Activated T-cell treated with anti-CD3 and anti-CD28 coated beads, Interleukin-2, amount 50 U/mL, for 4 hours (primary cell): ENCODE results near the gene GPR78. TPM values are rescaled to one million over a fixed set of nuclear protein-coding genes. Genes with fewer than 3 reads are reported as not detected.

Experiments
- ATAC-seq, 2 donors: fragments of 200-7000 bp; cut with Tn5 transposase; one replicate each; pipeline ENCODE4 v1.10.0; 2021
- DNase-seq: peaks from one replicate; pipeline ENCODE4 v3.0.0-alpha.2; 2020
- H3K27me3 Mint-ChIP-seq: one replicate; pipeline ENCODE4 v1.8.0; 2021; ENCODE audit warnings: low read depth, mixed read lengths
- H3K36me3 Mint-ChIP-seq: one replicate; pipeline ENCODE4 v1.8.0; 2022; ENCODE audit warnings: mixed read lengths; ENCODE audit not compliant: insufficient read depth
- H3K4me1 Mint-ChIP-seq: one replicate; pipeline ENCODE4 v1.8.0; 2021; ENCODE audit warnings: low read depth, mixed read lengths
- H3K4me3 Mint-ChIP-seq: one replicate; pipeline ENCODE4 v1.8.0; 2021; ENCODE audit warnings: mild to moderate bottlenecking, moderate library complexity, mixed read lengths
- H3K9me3 Mint-ChIP-seq: one replicate; pipeline ENCODE4 v1.8.0; 2021; ENCODE audit warnings: mixed read lengths
- total RNA-seq, 3 donors: library from RNA; stranded (reverse); gene quantifications; one replicate each; pipeline ENCODE4 v1.2.1, GENCODE V29; 2021

GPR78 gene
- total RNA-seq, 3 donors from 2014 or later = not detected

- H3K4me3 Mint-ChIP-seq = no peak overlapping the region
- ATAC-seq (no peak), DNase-seq (no peak)
- H3K36me3 Mint-ChIP-seq = no peaks in the 10 kb centered on the region
- H3K4me1 Mint-ChIP-seq = no peaks in the 10 kb centered on the region
- H3K9me3 Mint-ChIP-seq = no peaks in the 10 kb centered on the region
- H3K27me3 Mint-ChIP-seq = peaks cover 18% of the 10 kb centered on the region
Observed at GRCh38 chr4:8582941-8583654, 2.9 kb downstream of the GPR78 start.

DNA sequence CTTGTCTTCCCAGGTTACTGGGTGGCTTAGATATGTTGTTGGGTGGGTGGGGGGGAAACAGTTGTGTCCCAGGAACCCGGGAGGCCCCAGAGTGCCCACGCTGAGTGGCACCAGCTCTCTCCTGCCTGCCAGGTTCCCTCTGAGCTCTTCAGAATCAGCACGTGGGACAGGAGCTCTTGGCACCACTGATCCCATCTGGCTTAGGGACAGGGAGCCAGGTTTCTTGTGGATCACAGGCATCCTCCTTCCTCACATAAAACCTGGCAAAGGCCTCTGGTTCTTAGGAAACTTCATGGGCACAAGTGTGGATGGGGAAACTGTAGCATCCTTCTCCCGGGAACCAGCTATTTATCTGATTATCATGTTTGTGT lies 3.4 kb downstream of the GPR78 start:
- ATAC-seq (no peak), DNase-seq (peak; percentile 1)
- H3K4me1 Mint-ChIP-seq = no peaks in the 10 kb centered on the region

DNA sequence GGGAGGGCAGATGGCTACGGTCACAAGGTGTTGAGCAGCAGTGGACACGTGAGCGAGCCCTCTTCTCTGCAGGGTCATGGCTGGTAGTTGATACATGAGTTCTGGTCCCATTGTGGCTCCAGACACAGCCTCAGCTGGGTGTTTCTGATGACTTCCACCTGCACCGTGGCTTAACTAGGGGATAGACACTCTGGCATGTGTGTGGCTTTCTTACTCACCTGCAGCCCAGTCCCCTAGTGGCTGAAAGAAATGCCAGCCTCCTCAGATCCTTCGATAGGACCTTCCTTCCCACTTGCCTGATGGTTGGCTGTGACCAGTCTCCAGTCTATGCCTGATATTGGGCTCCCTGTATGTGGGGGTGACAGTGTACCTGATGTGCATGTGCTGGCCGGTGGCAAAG lies 5.0 kb downstream of the GPR78 start:
- H3K9me3 Mint-ChIP-seq = no peaks in the 10 kb centered on the region
- no peaks in the 10 kb centered on the region for H3K4me1 Mint-ChIP-seq
- no peaks in the 10 kb centered on the region for H3K36me3 Mint-ChIP-seq
- H3K4me3 Mint-ChIP-seq = no peak overlapping the region
- H3K27me3 Mint-ChIP-seq = peaks cover 12% of the 10 kb centered on the region
- no peak for ATAC-seq
- no peak for DNase-seq

More for the DNA sequence above, 3.4 kb downstream of the GPR78 start:
- Mint-ChIP-seq H3K27me3 (peaks cover 20% of the 10 kb centered on the region), H3K36me3 (no peaks in the 10 kb centered on the region), H3K9me3 (no peaks in the 10 kb centered on the region), H3K4me3 (no peak overlapping the region)

- ATAC-seq = no peak
- no peaks in the 10 kb centered on the region for H3K4me1 Mint-ChIP-seq
- peaks cover 17% of the 10 kb centered on the region for H3K27me3 Mint-ChIP-seq
- no peaks in the 10 kb centered on the region for H3K9me3 Mint-ChIP-seq
- no peak for DNase-seq
- no peaks in the 10 kb centered on the region for H3K36me3 Mint-ChIP-seq
- no peak overlapping the region for H3K4me3 Mint-ChIP-seq
Observed at GRCh38 chr4:8585721-8586212, 5.6 kb downstream of the GPR78 start.

- H3K27me3 Mint-ChIP-seq = peaks cover 21% of the 10 kb centered on the region
- no peak overlapping the region for H3K4me3 Mint-ChIP-seq
- no peaks in the 10 kb centered on the region for H3K9me3 Mint-ChIP-seq
- no peak for DNase-seq
- no peaks in the 10 kb centered on the region for H3K36me3 Mint-ChIP-seq
- ATAC-seq = no peak
- no peaks in the 10 kb centered on the region for H3K4me1 Mint-ChIP-seq
Observed at GRCh38 chr4:8586246-8586645, 6.1 kb downstream of the GPR78 start.

GRCh38 chr4:8586671-8587468 lies 6.7 kb downstream of the GPR78 start:
- H3K27me3 Mint-ChIP-seq = peaks cover 27% of the 10 kb centered on the region
- H3K36me3 Mint-ChIP-seq = no peaks in the 10 kb centered on the region
- H3K9me3 Mint-ChIP-seq = no peaks in the 10 kb centered on the region
- no peak overlapping the region for H3K4me3 Mint-ChIP-seq
- H3K4me1 Mint-ChIP-seq = no peaks in the 10 kb centered on the region
- DNase-seq = peak; percentile 2
- no peak for ATAC-seq

GRCh38 chr4:8587469-8588195 lies 7.4 kb downstream of the GPR78 start:
- no peak for ATAC-seq
- Mint-ChIP-seq H3K27me3 (peaks cover 27% of the 10 kb centered on the region), H3K36me3 (no peaks in the 10 kb centered on the region), H3K9me3 (no peaks in the 10 kb centered on the region), H3K4me3 (no peak overlapping the region), H3K4me1 (no peaks in the 10 kb centered on the region)
- no peak for DNase-seq

GRCh38 chr4:8588196-8588470 lies 7.9 kb downstream of the GPR78 start:
- ATAC-seq (no peak), DNase-seq (no peak)
- Mint-ChIP-seq H3K4me3 (no peak overlapping the region), H3K36me3 (no peaks in the 10 kb centered on the region), H3K9me3 (no peaks in the 10 kb centered on the region), H3K4me1 (no peaks in the 10 kb centered on the region), H3K27me3 (peaks cover 27% of the 10 kb centered on the region)

DNA sequence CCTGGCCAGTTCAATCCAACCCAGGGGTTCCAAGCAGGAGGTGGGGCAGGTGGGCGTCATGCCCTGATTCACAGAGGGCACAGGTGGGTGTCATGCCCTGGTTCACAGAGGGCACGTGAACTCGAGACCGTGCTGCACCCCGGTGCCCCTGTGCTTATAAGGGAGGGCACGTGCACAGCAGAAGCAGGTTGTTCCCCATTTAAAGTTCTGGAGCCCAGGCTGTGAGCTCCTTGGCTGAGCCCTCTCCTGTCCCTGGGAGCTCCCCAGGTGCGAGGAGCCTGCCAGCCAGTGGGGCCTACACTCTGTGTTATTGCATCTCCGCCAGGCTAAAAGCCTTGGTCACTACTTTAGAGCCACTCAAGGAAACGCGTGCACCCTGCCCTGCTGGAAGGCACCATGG lies 9.1 kb downstream of the GPR78 start:
- ATAC-seq = no peak
- no peaks in the 10 kb centered on the region for H3K4me1 Mint-ChIP-seq
- DNase-seq = no peak
- H3K9me3 Mint-ChIP-seq = no peaks in the 10 kb centered on the region
- H3K27me3 Mint-ChIP-seq = peaks cover 31% of the 10 kb centered on the region
- no peaks in the 10 kb centered on the region for H3K36me3 Mint-ChIP-seq
- no peak overlapping the region for H3K4me3 Mint-ChIP-seq

DNA sequence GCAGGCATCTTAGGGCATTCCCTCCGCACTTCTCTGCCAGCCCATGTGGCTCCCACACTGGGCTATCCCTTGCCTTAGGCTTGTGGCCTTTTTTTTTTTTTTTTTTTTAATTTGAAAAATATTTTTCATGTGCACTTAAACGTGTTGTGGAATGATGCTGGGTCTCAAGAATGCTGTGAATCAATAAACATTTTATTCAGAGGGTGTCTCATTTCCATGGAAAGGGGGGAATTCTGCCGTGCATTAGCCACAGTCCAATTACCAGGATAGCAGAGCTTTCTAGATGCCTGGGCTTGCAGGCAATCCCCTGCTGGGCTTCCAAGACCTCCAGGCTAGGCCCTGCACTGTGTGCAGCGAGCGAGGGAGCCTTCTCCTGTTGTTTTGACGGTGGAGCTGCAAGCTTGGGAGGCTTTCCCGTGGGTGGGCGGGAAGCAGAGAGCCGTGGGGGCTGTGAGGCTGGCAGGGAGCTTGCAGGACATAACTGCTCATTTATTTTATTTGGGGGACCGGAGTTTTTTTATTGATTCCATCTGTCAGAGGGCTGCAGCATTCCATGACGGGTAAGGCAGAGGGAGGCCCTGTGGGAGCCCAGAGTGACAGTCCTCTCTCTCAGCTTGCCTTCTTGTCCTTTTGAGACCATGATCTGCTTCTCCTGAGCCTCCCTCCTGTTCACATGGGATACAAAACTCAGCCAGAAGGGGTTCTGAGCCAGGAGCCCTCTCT lies 9.8 kb downstream of the GPR78 start:
- H3K4me1 Mint-ChIP-seq = no peaks in the 10 kb centered on the region
- H3K9me3 Mint-ChIP-seq = no peaks in the 10 kb centered on the region
- ATAC-seq (no peak), DNase-seq (no peak)
- H3K4me3 Mint-ChIP-seq = no peak overlapping the region
- H3K27me3 Mint-ChIP-seq = peaks cover 33% of the 10 kb centered on the region
- no peaks in the 10 kb centered on the region for H3K36me3 Mint-ChIP-seq

- no peak for DNase-seq
- no peaks in the 10 kb centered on the region for H3K9me3 Mint-ChIP-seq
- H3K4me3 Mint-ChIP-seq = no peak overlapping the region
- no peak for ATAC-seq
- no peaks in the 10 kb centered on the region for H3K36me3 Mint-ChIP-seq
- peaks cover 34% of the 10 kb centered on the region for H3K27me3 Mint-ChIP-seq
- H3K4me1 Mint-ChIP-seq = no peaks in the 10 kb centered on the region
Observed at GRCh38 chr4:8590546-8590880, 10.3 kb downstream of the GPR78 start.

- Mint-ChIP-seq H3K27me3 (peaks cover 34% of the 10 kb centered on the region), H3K4me1 (no peaks in the 10 kb centered on the region), H3K36me3 (no peaks in the 10 kb centered on the region), H3K9me3 (no peaks in the 10 kb centered on the region), H3K4me3 (no peak overlapping the region)
- DNase-seq = no peak
- ATAC-seq = no peak
Observed at GRCh38 chr4:8591114-8591513, 10.9 kb downstream of the GPR78 start.

- no peaks in the 10 kb centered on the region for H3K4me1 Mint-ChIP-seq
- H3K27me3 Mint-ChIP-seq = peaks cover 34% of the 10 kb centered on the region
- H3K4me3 Mint-ChIP-seq = no peak overlapping the region
- ATAC-seq (peak in 1 of 2 donors; percentile 28), DNase-seq (no peak)
- H3K36me3 Mint-ChIP-seq = no peaks in the 10 kb centered on the region
- no peaks in the 10 kb centered on the region for H3K9me3 Mint-ChIP-seq
Observed at GRCh38 chr4:8591626-8592365, 11.6 kb downstream of the GPR78 start.
